AG09309 (cell line): ENCODE data around the gene KRT9.
"Not testable (repeated sequence)": the region's sequence is repeated elsewhere in the genome, so short reads cannot be mapped to it uniquely, and the experiment has no call there.

Source experiments
- DNase-seq: peaks from one replicate; pipeline ENCODE4 v3.0.0-alpha.2; 2010; ENCODE audit warnings: low read depth
- H3K4me3 ChIP-seq: 2 replicates; pipeline ENCODE4 v1.5.1; 2011; ENCODE audit warnings: mild to moderate bottlenecking, low read depth, low read length, moderate library complexity; ENCODE audit not compliant: control insufficient read depth
- TF ChIP-seq, protein P1 (sequence below): IDR thresholded peaks from 2 replicates; pipeline ENCODE4 v1.5.1; 2011; ENCODE audit warnings: mild to moderate bottlenecking, low read depth, low read length, inconsistent platforms; ENCODE audit not compliant: insufficient read depth, control insufficient read depth; ENCODE audit errors: missing control alignments

Gene KRT9

DNA sequence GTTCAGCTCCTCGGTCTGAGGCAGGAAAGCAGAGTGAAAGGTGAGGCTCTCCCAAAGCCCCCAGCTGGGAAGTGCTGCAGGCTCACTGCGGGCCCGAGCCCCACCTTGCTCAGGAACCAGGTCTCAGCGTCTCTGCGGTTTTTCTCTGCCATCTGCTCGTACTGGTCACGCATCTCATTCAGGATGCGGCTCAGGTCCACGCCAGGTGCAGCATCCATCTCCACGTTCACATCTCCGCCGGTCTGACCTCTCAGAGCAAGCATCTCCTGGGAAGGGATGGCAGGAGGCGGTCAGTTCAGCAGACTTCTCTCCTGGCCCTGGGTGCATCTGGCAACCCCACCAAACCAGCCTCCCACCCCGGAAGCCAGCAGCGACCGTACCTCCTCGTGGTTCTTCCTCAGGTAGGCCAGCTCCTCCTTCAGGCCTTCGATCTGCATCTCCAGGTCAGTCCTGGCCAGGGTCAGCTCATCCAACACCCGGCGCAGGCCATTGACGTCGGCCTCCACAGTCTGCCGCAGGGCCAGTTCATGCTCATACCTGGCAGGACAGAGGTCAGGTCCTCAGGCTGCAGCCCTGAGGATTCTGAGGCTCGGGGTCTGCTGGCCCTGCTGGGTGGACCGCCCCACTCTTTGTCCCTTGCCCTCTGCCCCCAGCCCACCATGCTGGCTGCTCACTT lies 39.2 kb upstream of the KRT9 start:
- no peak for DNase-seq
- H3K4me3 ChIP-seq = no peak overlapping the region
- TF ChIP-seq, protein P1, sequence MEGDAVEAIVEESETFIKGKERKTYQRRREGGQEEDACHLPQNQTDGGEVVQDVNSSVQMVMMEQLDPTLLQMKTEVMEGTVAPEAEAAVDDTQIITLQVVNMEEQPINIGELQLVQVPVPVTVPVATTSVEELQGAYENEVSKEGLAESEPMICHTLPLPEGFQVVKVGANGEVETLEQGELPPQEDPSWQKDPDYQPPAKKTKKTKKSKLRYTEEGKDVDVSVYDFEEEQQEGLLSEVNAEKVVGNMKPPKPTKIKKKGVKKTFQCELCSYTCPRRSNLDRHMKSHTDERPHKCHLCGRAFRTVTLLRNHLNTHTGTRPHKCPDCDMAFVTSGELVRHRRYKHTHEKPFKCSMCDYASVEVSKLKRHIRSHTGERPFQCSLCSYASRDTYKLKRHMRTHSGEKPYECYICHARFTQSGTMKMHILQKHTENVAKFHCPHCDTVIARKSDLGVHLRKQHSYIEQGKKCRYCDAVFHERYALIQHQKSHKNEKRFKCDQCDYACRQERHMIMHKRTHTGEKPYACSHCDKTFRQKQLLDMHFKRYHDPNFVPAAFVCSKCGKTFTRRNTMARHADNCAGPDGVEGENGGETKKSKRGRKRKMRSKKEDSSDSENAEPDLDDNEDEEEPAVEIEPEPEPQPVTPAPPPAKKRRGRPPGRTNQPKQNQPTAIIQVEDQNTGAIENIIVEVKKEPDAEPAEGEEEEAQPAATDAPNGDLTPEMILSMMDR = no peak

DNA sequence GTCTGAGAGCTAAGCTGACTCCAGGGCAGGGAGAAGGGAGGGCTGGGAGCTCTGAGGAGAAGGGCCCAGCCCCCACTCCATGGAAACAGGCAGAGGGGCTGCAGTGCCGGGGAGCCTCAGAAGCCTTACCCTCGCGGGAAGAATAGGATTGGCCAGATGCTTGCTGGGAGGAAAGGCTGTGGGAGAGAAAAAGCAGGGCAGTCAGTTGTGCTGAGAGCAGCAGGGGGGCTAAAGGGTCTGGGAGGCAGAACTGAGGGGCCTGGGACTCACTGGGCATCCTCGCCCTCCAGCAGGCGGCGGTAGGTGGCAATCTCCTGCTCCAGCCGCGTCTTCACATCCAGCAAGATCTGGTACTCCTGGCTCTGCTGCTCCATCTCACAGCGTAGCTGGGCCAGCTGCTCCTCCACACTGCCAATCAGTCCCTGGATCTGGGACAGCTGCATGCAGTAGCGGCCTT lies 38.2 kb upstream of the KRT9 start:
- not testable (repeated sequence) for DNase-seq, H3K4me3 ChIP-seq
- TF ChIP-seq, protein P1 = peak; percentile 47

DNA sequence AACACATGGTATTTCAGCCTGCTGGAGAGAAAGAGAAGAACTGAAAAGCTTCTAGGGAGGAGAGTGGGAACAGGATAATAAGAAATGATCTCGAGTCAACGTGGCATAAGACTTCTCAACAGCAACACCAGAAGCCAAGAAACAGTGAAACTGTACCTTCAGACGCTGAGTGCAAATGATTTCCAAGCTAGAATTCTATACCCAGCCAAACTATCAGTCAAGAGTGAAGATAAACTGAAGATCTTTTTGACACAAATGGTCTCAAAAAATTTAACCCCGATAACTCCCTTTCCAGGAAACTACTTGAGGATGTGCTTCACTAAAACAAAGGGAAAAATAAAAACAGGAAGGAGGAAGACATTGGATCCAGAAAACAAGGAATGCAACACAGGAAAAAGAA lies 35.1 kb upstream of the KRT9 start:
- H3K4me3 ChIP-seq, DNase-seq: not testable (repeated sequence)

DNA sequence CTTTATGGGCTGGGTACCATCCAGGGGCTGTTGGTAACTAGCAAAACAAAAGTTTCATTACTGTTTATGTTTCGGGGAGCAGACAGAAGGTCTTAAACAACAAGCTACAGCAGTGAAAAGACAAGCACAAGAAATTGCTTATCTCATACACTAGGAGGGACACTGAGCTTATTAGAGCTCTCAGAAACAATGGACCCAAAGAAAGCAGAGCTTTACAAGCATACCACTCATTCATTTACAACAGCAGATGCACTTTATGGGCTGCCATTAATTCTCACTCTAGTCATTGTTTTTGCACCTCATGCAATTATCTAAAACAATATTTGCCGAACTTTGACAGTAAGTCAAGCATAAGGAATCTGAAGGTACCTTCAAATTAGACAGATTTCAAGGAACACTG lies 30.7 kb upstream of the KRT9 start:
- no peak for DNase-seq
- TF ChIP-seq, protein P1 = peak; percentile 7

DNA sequence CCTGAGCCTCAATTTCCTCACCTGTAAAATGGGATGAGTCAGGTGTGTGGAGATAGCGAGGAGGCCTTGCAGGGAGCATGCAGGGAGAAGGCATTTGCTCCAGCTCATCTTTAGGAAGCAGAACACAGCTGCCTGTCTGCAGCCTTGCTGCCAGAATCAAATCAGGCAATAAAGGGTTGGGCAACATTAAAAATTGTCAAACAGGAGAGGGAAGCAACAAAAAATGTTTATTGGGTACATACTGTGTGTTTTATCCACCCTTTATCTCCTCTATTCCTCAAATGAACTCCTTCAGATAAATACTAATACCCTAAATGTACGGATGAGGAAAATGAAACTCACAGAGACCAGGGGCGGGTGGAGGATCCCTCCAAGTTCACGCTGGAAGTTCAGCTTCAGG lies 28.5 kb upstream of the KRT9 start:
- TF ChIP-seq, protein P1 = no peak
- no peak overlapping the region for H3K4me3 ChIP-seq
- DNase-seq = no peak

More for the DNA sequence above, 30.7 kb upstream of the KRT9 start:
- H3K4me3 ChIP-seq = no peak overlapping the region

DNA sequence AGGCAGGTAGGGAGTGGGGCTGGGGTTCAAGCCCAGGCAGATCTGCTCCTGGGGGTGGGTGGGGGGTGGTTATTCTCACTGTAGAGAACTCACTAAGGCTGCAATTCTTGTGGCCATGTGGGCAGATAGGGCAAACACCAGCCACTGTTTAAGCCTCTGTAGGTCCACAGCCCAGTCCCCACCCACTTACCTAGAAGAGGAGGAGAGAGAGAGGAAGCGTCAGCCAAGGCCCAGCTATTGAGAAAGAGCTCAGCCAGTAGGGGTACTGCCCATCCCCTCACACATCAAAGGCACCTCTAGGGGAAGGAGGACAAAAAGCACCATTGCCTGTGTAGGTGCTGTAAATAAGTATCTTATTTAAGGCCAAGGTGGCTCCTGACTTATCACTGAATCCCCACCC lies 27.8 kb upstream of the KRT9 start:
- H3K4me3 ChIP-seq = no peak overlapping the region
- TF ChIP-seq, protein P1 = no peak
- DNase-seq = no peak

DNA sequence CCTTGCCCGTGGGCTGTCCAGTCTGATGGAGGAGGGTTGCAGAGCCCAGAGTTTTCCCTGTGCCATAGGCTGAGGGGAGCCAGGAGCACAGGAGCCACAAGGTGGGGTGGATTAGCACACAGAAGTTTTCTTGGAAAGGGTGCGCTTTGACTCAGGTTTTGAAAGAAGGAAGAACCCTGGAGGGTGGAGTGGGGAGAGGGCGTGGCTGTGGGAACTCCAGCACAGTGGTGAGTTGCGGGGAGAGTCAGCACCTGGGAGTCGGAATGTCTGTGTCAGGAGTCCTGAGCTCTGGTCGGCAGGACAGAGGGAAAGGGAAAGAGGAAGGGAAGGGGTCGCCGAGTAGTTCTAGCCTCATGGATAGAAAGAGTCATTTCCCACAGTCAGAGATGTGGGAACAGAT lies 23.7 kb upstream of the KRT9 start:
- TF ChIP-seq, protein P1 = no peak
- DNase-seq = no peak
- H3K4me3 ChIP-seq = no peak overlapping the region
